Sigmoid colon (tissue), 7 donors: ENCODE data around the gene LIN7B. TPM values are rescaled to one million over a fixed set of nuclear protein-coding genes. Genes with fewer than 3 reads are reported as not detected.

Experiments
- DNase-seq: peaks from one replicate; pipeline ENCODE4 v3.0.0-alpha.2; 2019
- H3K27ac ChIP-seq, 4 donors: fragments of 200-600 bp; sonication (generic); one replicate each; pipeline ENCODE4 v1.5.1; 2016 to 2019; ENCODE audit warnings: mild to moderate bottlenecking in 1 of 4
- H3K27me3 ChIP-seq, 3 donors: fragments of 200-600 bp; sonication (generic); one replicate each; pipeline ENCODE4 v1.5.1; 2019; ENCODE audit warnings: mild to moderate bottlenecking in 1 of 3
- H3K36me3 ChIP-seq, 4 donors: fragments of 200-600 bp; sonication (generic); one replicate each; pipeline ENCODE4 v1.5.1; 2016 to 2019
- H3K4me1 ChIP-seq, 4 donors: fragments of 200-600 bp; sonication (generic); one replicate each; pipeline ENCODE4 v1.5.1; 2017 to 2019
- H3K4me3 ChIP-seq, 4 donors: fragments of 200-600 bp; sonication (generic); one replicate each; pipeline ENCODE4 v1.5.1; 2017 to 2019; ENCODE audit warnings: mild to moderate bottlenecking in 2 of 4, moderate library complexity in 1 of 4
- H3K9me3 ChIP-seq, 4 donors: fragments of 200-600 bp in 3 of 4; sonication (generic) in 3 of 4; one replicate each; pipeline versions ENCODE4 v1.5.1 to v1.6.1; 2013 to 2019
- CTCF ChIP-seq, 4 experiments: fragments of 450-650 bp in 3 of 4; fragments of 200-600 bp in 1 of 4; IDR thresholded peaks; one replicate each; pipeline ENCODE4 v1.5.1; 2016 to 2019; ENCODE audit warnings: antibody characterized with exemption in 4 of 4, mild to moderate bottlenecking in 3 of 4, moderate library complexity in 2 of 4
- EP300 ChIP-seq, 4 donors: sonication (generic); formaldehyde crosslinking; IDR thresholded peaks; one replicate each; pipeline ENCODE4 v1.6.1; 2017; ENCODE audit warnings: antibody characterized with exemption in 4 of 4
- POLR2A ChIP-seq, 2 donors: fragments of 450-650 bp; IDR thresholded peaks; one replicate each; pipeline ENCODE4 v1.6.1; 2016; ENCODE audit warnings: antibody characterized with exemption in 2 of 2, mild to moderate bottlenecking in 2 of 2, moderate library complexity in 2 of 2
- POLR2AphosphoS5 ChIP-seq, 4 donors: sonication (generic); formaldehyde crosslinking; IDR thresholded peaks; one replicate each; pipeline ENCODE4 v1.6.1; 2017; ENCODE audit warnings: antibody characterized with exemption in 4 of 4
- WGBS, 2 donors: extraction: QIAGEN DNeasy Blood & Tissue Kit; methylation state at CpG; one replicate each; pipeline ENCODE4 v1.1.7; 2013; 5-methylcytosine and 5-hydroxymethylcytosine counted together
- intact Hi-C: fragments of 100-400 bp; cut with DNase I; formaldehyde crosslinking; loops from one replicate; pipeline ENCODE4 v1.15.1; 2023
- polyA plus RNA-seq, 3 donors: library from polyadenylated mRNA; stranded (reverse); fragments of 200-250 nt; gene quantifications; one replicate each; pipeline ENCODE4 v1.2.3, GENCODE V29; 2013
- total RNA-seq, 4 donors: library from RNA; depleted of rRNA; stranded (reverse); fragments of >200 nt; gene quantifications; one replicate each; pipeline ENCODE4 v1.1.0, GENCODE V29; 2016
- donor health status: healthy with polysubstance abuse.
- donor health status: Bipolar disorder and iron deficiency.
- donor health status: healthy.

LIN7B gene
- total and polyA plus RNA-seq, 7 donors: 9.9 to 28.8 (median 17.4) TPM

GRCh38 chr19:49154279-49154678 lies 40.1 kb downstream of the LIN7B start:
- 94 to 96% methylated on average over 6 of the region's 6 CpGs for WGBS, 2 donors
- no peak overlapping the region for H3K4me3 ChIP-seq
- H3K36me3 ChIP-seq: no peaks in the 10 kb centered on the region
- no peak for DNase-seq
- peaks cover 0 to 42% (median 35%) of the 10 kb centered on the region in 4 donors for H3K4me1 ChIP-seq
- TF ChIP-seq EP300 (IDR thresholded peaks at IDR 0.05): no peak
- TF ChIP-seq CTCF (IDR thresholded peaks at IDR 0.05): no peak
- no peak for TF ChIP-seq POLR2AphosphoS5 (IDR thresholded peaks at IDR 0.05)
- TF ChIP-seq POLR2A (IDR thresholded peaks at IDR 0.05): no peak
- H3K27me3 ChIP-seq: peaks cover 0 to 2% (median 0%) of the 10 kb centered on the region in 3 donors
- no peaks in the 10 kb centered on the region for H3K9me3 ChIP-seq
- intact Hi-C loops: no loop called here
- no peak overlapping the region for H3K27ac ChIP-seq

DNA sequence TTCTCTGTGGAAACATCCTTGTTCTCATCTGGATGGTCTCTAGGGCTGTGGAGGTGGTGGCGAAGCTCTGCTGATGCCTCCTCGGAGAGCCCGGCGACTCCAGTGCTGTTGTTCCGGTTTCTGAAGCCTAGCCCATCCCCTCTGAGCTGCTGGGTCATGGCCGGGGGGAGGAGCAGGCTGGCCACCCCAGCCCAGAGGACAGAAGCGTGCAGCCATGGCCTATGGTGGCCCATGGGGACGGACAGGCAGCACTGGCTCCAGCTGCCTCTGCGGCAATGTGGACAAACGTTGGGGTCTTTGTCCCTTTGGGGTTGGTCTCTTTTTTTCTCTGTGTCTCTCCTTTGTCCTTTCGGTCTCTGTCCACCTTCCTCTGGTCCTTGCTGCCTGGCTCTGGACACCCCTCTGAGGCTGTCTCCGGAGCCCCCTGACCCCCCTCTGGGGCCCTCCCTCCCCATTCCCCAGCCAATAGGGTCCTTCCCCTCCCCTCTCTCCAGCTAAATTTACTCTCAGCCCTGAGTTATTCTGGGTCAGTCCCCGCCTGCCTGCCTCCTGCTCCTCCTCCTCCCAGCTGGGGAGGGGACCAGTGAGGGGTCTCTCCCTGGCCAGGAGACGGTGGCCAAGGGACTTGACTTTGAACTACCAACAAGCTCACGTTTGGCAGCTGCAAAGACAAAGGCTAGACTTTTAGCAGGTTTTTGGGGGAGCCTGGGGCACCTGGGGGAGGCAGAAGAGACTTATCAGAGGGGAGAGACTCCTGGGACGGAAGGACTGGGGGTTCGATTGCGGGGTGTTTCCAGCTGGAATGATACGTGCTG lies 41.0 kb downstream of the LIN7B start, which contains the start of gene HRC:
TSS of gene HRC (minus strand) at position 392 of the 815 bp plus-strand sequence. CDS start at position 233, 159 bp downstream.
- H3K4me1 ChIP-seq: peaks cover 0 to 32% (median 28%) of the 10 kb centered on the region in 4 donors
- H3K27ac ChIP-seq: peak within 1 kb of the TSS in 2 of 4 donors; percentile 21 to 27
- WGBS, 2 donors: 73 to 87% methylated on average over 19 of the region's 19 CpGs
- H3K9me3 ChIP-seq: no peaks in the 10 kb centered on the region
- DNase-seq: no peak
- H3K27me3 ChIP-seq: peaks cover 0 to 2% (median 0%) of the 10 kb centered on the region in 3 donors
- no peak for TF ChIP-seq EP300 (IDR thresholded peaks at IDR 0.05)
- TF ChIP-seq POLR2AphosphoS5 (IDR thresholded peaks at IDR 0.05): no peak
- no peak for TF ChIP-seq POLR2A (IDR thresholded peaks at IDR 0.05)
- TF ChIP-seq CTCF (IDR thresholded peaks at IDR 0.05): no peak
- H3K36me3 ChIP-seq: no peaks in the 10 kb centered on the region
- intact Hi-C loops: no loop called here
- no peak within 1 kb of the TSS for H3K4me3 ChIP-seq

GRCh38 chr19:49155820-49156346 lies 41.7 kb downstream of the LIN7B start:
- no peak for DNase-seq
- peak overlapping the region in 2 of 4 donors; percentile 21 to 27 for H3K27ac ChIP-seq
- 66% methylated on average over 4 of the region's 4 CpGs for WGBS, 2 donors

More at GRCh38 chr19:49155820-49156346, 41.7 kb downstream of the LIN7B start:
- no peaks in the 10 kb centered on the region for H3K9me3 ChIP-seq
- no peak for TF ChIP-seq EP300 (IDR thresholded peaks at IDR 0.05)
- TF ChIP-seq POLR2A (IDR thresholded peaks at IDR 0.05): no peak
- no peak for TF ChIP-seq POLR2AphosphoS5 (IDR thresholded peaks at IDR 0.05)
- no peak for TF ChIP-seq CTCF (IDR thresholded peaks at IDR 0.05)
- H3K36me3 ChIP-seq: no peaks in the 10 kb centered on the region
- H3K27me3 ChIP-seq: no peaks in the 10 kb centered on the region
- no peak overlapping the region for H3K4me3 ChIP-seq
- peaks cover 0 to 28% (median 23%) of the 10 kb centered on the region in 4 donors for H3K4me1 ChIP-seq
- intact Hi-C loops: no loop called here
